ENCODE data around the gene SLC22A16.

The SLC22A16 gene

DNA sequence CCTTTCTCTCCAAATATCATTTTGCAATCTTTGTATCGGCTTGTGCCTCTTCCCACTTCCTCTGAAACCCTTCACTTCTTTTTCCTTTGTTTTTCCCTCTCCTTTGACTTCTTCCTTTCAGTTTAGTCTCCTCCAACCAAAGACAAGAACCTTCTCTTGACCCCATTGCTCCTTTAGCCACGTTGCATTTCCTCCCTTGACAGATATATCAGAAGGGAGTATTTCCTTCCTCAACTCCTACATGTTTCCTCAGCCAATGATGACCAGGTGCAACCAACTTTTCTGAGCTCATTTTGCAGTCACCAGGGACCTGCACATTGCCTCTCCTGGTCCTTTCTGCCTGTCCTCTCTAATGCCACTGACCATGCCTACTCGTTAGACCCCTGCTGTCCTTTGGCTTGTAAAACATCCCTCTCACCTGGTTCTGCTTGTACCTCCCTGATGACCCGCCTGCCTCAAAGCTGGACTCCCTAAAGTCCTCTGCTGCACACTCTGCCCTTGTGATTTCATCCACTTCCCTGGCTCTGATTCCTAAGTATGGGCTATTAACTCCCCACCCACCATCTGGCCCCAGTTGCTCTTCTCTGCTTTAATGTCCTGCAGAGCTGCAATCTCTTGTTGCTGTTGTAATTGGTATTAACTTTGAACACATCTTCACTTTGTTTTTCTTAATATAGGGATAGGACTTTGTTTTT, 27.4 kb downstream of the SLC22A16 start:
- no peak for DNase-seq (ENCODE audit: low read depth in 2 of 3, low spot score in 2 of 3)

DNA sequence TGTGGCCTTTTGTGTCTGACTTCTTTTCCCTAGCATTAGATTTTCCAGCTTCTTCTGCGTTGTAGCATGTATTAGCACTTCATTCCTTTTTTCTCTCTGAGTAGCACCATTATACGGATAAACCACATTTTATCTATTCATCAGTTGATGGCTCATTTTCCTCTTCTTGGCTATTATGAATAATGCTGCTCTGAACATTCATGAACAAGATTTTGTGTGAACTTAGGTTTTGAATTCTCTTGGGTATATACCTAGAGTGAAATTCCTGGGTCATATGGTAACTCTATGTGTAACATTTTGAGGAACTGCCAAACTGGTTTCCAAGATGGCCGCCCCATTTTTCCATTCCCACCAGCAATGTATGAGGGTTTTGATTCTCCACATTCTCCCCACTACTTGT, 28.7 kb downstream of the SLC22A16 start:
- no peak for DNase-seq (ENCODE audit: low read depth in 2 of 3, low spot score in 2 of 3)

- no peak for DNase-seq (ENCODE audit: low read depth in 2 of 3, low spot score in 2 of 3)
Observed at GRCh38 chr6:110446405-110446804, 30.0 kb downstream of the SLC22A16 start.

DNA sequence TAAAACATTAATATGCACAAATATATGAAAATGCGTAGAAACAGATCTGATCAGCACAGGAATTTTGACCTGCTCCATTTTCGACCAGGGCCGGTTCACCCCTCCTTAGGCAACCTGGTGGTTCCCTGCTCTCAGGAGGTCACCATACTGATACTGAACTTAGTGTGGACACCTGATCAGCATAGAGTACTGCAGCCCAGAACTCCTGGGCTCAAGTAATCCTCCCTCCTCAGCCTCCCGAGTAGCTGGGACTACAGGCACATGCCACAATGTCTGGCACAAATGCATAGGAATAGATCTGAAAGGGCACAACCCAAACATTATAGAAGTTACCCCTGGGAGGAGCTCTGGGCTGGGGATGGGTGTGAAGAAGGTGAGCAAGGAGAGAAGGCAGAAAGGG, 36.4 kb downstream of the SLC22A16 start:
- no peak for DNase-seq (ENCODE audit: low read depth in 2 of 3, low spot score in 2 of 3)

- DNase-seq (ENCODE audit: low read depth in 2 of 3, low spot score in 2 of 3) = no peak
Observed at GRCh38 chr6:110439356-110439755, 37.1 kb downstream of the SLC22A16 start.

- no peak for DNase-seq (ENCODE audit: low read depth in 2 of 3, low spot score in 2 of 3)
Observed at GRCh38 chr6:110434961-110435602, 41.3 kb downstream of the SLC22A16 start.

DNA sequence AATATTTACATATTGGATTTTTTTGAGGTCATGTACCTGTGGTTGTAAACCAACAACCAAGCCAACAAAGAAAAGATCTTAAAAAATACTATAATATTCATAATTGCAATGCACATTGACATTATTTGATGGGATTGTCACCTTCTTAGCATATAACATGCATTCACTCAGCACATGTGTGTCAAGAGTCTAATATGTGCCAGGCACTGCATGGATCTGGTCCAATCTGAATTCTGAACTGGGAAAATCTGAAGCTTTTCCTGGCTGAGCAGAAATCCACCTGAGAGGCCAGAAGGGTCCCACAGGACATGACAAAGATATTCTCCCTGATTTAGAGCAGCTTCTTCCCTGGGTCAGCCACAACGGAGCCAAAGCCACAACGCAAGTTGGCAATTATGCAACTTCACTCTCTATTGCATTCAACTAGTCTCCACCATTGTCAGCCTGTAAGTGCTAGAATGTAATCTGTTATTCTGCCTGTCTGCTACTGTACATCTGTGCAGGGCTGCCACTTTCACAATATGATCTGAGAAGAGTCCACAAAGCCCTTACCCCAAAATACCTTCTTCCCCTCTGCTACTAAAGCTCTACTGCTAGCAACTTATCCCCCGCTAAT, 44.0 kb downstream of the SLC22A16 start:
- DNase-seq (ENCODE audit: low read depth in 2 of 3, low spot score in 2 of 3) = no peak

- no peak for DNase-seq (ENCODE audit: low read depth in 2 of 3, low spot score in 2 of 3)
Observed at GRCh38 chr6:110430741-110431140, 45.7 kb downstream of the SLC22A16 start.

- DNase-seq (ENCODE audit: low read depth in 2 of 3, low spot score in 2 of 3) = no peak
Observed at GRCh38 chr6:110430236-110430635, 46.2 kb downstream of the SLC22A16 start.

DNA sequence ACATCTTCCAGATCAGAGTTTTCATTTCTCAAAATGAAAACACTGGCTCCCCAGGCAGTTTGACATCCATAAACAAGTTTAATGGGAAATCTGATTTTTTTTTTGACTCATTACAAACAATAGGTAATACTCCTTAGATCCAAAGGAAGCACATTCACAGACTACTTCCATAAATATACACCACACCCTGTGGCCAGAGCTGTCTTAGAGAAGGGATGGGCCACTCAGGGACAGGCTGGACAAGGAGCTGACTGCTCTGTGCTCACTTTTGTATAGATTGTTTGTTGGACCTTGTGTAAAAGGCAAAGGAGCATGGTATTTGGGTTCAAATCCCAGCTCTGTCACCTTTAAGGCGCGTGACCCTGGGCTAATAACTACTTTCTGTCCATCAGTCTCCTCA, 48.3 kb downstream of the SLC22A16 start:
- no peak for DNase-seq (ENCODE audit: low read depth in 2 of 3, low spot score in 2 of 3)

- DNase-seq (ENCODE audit: low read depth in 2 of 3, low spot score in 2 of 3) = no peak
Observed at GRCh38 chr6:110425816-110426215, 50.6 kb downstream of the SLC22A16 start.

DNA sequence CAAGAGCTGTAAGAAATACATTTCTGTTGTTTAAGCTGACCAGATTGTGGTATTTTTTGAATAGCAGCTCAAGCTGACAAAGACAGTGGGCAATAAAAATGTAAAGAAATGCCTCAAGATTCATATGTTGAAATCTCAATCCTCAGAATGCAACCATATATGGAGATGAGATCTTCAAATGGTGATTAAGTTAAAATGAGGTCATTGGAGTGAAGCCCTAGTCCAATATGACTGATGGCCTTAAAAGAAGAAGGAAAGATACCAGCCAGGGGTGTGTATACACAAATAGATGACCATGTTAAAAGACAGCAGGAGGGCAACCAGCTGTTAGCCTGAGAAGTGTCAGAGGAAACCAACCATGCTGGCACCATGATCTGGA, 54.0 kb downstream of the SLC22A16 start:
- DNase-seq (ENCODE audit: low read depth in 2 of 3, low spot score in 2 of 3) = no peak

GRCh38 chr6:110421749-110422443, 54.5 kb downstream of the SLC22A16 start:
- DNase-seq (ENCODE audit: low read depth in 2 of 3, low spot score in 2 of 3) = no peak

GRCh38 chr6:110419028-110419739, 57.2 kb downstream of the SLC22A16 start:
- no peak for DNase-seq (ENCODE audit: low read depth in 2 of 3, low spot score in 2 of 3)

DNA sequence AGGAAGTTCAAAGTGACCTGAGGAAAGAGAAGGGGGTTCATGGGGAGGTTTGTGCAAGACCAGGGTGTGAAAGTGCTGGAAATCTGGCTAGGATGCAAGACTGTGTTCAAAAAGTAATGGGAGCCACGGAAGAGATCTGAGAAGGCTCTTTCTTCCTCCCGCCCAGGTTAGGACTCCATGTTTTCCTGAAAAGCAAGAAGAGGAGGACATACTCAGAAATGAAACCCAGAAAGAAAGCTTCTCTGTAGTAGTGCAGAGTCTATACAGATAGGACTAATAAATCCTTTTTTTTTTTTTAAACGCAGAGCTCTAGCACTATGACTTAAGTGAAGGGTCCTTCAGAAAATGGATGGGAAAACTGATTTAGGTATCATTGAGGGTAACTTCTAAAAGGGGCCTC, 57.8 kb downstream of the SLC22A16 start:
- DNase-seq (ENCODE audit: low read depth in 2 of 3, low spot score in 2 of 3) = no peak

- no peak for DNase-seq (ENCODE audit: low read depth in 2 of 3, low spot score in 2 of 3)
Observed at GRCh38 chr6:110415086-110415916, 61.1 kb downstream of the SLC22A16 start, which contains the start of gene DDO. TSS of gene DDO (minus strand) at chr6:110415575. CDS start at chr6:110413462, 2,113 bp downstream.

DNA sequence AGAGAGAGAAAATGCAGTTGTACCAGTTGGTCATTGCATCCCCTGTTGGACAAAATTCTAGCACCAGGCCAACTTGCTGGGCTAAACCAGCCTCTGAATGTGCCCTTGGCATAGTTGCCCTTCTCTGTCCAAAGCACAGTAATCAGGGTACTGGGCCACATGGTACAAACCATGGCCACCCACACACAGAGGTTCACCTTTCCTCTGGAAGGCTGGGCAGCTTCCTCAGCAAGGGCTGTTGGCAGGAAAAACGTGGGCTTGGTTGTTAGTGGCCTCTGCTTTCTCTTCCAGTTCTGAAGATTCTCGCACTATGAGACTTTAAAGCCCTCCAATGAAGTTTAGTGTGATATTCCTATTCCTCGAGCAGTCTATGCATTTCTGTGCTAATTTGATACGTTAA, 61.7 kb downstream of the SLC22A16 start:
- no peak for DNase-seq (ENCODE audit: low read depth in 2 of 3, low spot score in 2 of 3)

DNA sequence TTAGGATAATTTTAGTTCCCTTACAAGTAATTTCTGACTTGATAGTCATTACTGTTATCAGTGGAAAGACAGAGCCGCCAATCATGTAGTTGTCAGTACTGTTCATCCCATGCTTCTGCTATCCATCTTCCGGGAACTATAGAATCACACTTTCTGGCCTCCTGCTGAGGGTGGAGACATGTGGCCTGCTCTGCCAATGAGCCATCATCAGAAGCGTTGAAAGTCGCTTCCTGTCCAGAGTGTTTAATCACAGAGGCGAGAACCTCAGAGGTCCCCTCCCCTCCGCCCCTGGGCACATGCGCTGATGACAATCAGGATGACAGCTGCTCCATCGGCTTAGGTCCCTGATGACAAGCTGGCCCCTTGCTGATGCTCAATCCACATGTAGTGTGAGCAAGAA, 64.1 kb downstream of the SLC22A16 start:
- DNase-seq (ENCODE audit: low read depth in 2 of 3, low spot score in 2 of 3) = no peak

DNA sequence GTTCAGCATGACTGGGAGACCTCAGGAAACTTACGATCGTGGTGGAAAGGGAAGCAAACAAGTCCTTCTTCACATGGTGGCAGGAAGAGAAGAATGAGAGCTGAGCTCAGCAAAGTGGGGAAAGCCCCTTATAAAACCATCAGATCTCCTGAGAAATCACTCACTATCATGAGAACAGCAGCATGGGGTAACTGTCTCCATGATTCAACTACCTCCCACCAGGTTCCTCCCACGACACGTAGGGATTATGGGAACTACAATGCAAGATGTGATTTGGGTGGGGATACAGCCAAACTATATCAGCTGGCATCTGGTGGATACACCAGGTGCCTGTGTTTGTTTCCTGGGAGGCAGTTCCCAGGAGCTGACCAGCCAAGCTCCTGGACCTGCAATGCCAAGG, 65.9 kb downstream of the SLC22A16 start:
- no peak for DNase-seq (ENCODE audit: low read depth in 2 of 3, low spot score in 2 of 3)

DNA sequence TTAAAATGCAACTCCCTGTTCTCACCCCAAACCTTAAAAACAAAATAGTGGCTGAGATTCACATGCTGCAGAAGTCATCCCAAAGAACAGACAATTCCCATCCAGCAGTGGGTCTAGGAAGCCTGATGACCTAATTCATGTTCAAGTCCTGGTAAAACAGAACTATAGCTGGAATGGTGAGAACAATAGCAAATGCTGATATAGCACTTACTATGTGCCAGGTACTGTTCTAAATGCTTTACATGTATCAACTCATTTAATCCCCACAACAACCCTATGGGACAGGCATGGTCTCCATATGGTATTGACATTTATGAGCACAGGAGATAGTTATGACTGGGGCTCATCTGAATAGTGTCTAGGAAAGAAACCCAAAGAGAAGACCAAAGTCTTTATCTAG, 66.6 kb downstream of the SLC22A16 start:
- DNase-seq (ENCODE audit: low read depth in 2 of 3, low spot score in 2 of 3) = no peak

Data from activated CD8-positive, alpha-beta memory T cell treated with anti-CD3 and anti-CD28 coated beads for 48 hours (primary cell).